PC-3 (cell line): Measurements from ENCODE around the gene CEP128. TPM values are rescaled to one million over a fixed set of nuclear protein-coding genes. Genes with fewer than 3 reads are reported as not detected.
A peak's percentile ranks its signal among the peaks of the same experiment; 100 is the strongest.

ENCODE experiments used
- ATAC-seq: fragments of 200-7000 bp; cut with Tn5 transposase; 2 replicates; pipeline ENCODE4 v1.9.1; 2020; ENCODE audit warnings: mild to moderate bottlenecking, moderate library complexity
- BruUV-seq: library from RNA; stranded (reverse); fragments of 400-500 nt; replicated peaks from 2 replicates; lab custom pipeline; 2021; lab: Mats Ljungman, UMichigan
- CTCF ChIA-PET: fragments of 300-600 bp; sonication (Branson Sonifier 250); formaldehyde crosslinking; loops from one replicate; lab custom pipeline; 2022; ENCODE audit warnings: antibody characterized with exemption; lab: Charles Lee
- POLR2A ChIA-PET: fragments of 300-600 bp; sonication (Branson Sonifier 250); formaldehyde crosslinking; loops from one replicate; lab custom pipeline; 2022; ENCODE audit warnings: antibody characterized with exemption; ENCODE audit not compliant: unreplicated experiment; lab: Charles Lee
- DNase-seq: peaks from one replicate; pipeline ENCODE4 v3.0.0-alpha.2; 2015
- H2AFZ ChIP-seq: fragments of 300-600 bp; sonication (generic); 2 replicates; pipeline ENCODE4 v1.6.0; 2016; ENCODE audit warnings: antibody characterized with exemption, low read length
- H3F3A ChIP-seq: fragments of 300-600 bp; sonication (generic); one replicate; pipeline ENCODE4 v1.6.0; 2017; ENCODE audit warnings: antibody characterized with exemption, low read length, control low read depth, mild to moderate bottlenecking; ENCODE audit not compliant: unreplicated experiment
- H3K27ac ChIP-seq: fragments of 300-600 bp; sonication (generic); 2 replicates; pipeline ENCODE4 v1.5.1; 2016; ENCODE audit warnings: mild to moderate bottlenecking, low read length
- H3K27me3 ChIP-seq: fragments of 300-600 bp; sonication (generic); 2 replicates; pipeline ENCODE4 v1.6.1; 2016; ENCODE audit warnings: low read length, mixed read lengths
- H3K36me3 ChIP-seq: fragments of 300-600 bp; sonication (generic); 2 replicates; pipeline ENCODE4 v1.6.1; 2016; ENCODE audit warnings: low read depth, mixed run types, low read length, mixed read lengths
- H3K4me1 ChIP-seq: fragments of 300-600 bp; sonication (generic); 2 replicates; pipeline ENCODE4 v1.5.1; 2016; ENCODE audit warnings: low read length; ENCODE audit not compliant: insufficient read depth
- H3K4me2 ChIP-seq: fragments of 300-600 bp; sonication (generic); 2 replicates; pipeline ENCODE4 v1.6.0; 2016; ENCODE audit warnings: low read length
- H3K4me3 ChIP-seq: fragments of 300-600 bp; sonication (generic); 2 replicates; pipeline ENCODE4 v1.5.1; 2016; ENCODE audit warnings: mild to moderate bottlenecking, low read length, mixed read lengths
- H3K79me2 ChIP-seq: fragments of 300-600 bp; sonication (generic); 2 replicates; pipeline ENCODE4 v1.6.1; 2017; ENCODE audit warnings: low read length, mixed read lengths
- H3K9ac ChIP-seq: fragments of 300-600 bp; sonication (generic); 2 replicates; pipeline ENCODE4 v1.6.0; 2016; ENCODE audit warnings: mild to moderate bottlenecking, low read length
- H3K9me2 ChIP-seq: fragments of 300-600 bp; sonication (generic); replicated peaks from 2 replicates; pipeline ENCODE4 v1.6.1; 2016; ENCODE audit warnings: mixed run types, low read length, mixed read lengths
- H3K9me3 ChIP-seq: fragments of 300-600 bp; sonication (generic); 2 replicates; pipeline ENCODE4 v1.6.1; 2016; ENCODE audit warnings: low read length, mixed read lengths
- H4K20me1 ChIP-seq: fragments of 300-600 bp; sonication (generic); 2 replicates; pipeline ENCODE4 v1.6.1; 2016; ENCODE audit warnings: low read length, mixed read lengths
- EZH2 ChIP-seq: fragments of 300-600 bp; sonication (generic); IDR thresholded peaks from one replicate; pipeline ENCODE4 v1.6.1; 2017; ENCODE audit warnings: antibody characterized with exemption, mild to moderate bottlenecking, low read length; ENCODE audit not compliant: unreplicated experiment
- EZH2phosphoT487 ChIP-seq: fragments of 300-600 bp; sonication (generic); IDR thresholded peaks from 2 replicates; pipeline ENCODE4 v1.6.1; 2018; ENCODE audit warnings: mild to moderate bottlenecking, antibody characterized with exemption, low read length, borderline replicate concordance
- intact Hi-C: fragments of 100-400 bp; cut with micrococcal nuclease; formaldehyde crosslinking; loops from 2 replicates; pipeline ENCODE4 v1.9.0; 2023
- total RNA-seq: library from RNA; depleted of rRNA; stranded (reverse); fragments of >200 nt; gene quantifications from 2 replicates; pipeline ENCODE4 v1.2.3, GENCODE V29; 2014
- TF ChIP-seq, protein P1 (sequence below): fragments of 300-600 bp; sonication (generic); conservative IDR thresholded peaks from 2 replicates; pipeline ENCODE4 v1.5.1; 2017; ENCODE audit warnings: antibody characterized with exemption, low read depth, mild to moderate bottlenecking, low read length

Gene CEP128
- total RNA-seq, 1 experiment from 2014 or later = 11.6 TPM

DNA sequence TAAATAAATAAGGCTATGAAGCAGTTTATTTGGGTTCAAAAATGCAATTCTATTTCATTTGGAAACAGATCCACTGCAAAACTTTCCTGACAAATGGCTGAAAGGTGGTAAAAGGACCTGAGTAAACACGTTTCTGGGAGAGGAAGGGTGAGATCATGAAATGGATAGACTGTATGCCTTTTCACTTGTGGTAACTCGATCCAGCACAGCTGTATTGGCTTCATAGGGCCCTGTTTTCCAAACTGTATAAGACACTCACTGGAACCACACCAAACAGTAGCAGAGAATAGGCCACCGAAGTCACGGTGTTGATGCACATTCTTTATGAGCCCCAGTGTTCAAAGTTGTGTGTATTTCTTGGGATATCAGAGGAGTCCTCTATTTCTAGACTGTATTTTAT is 405.1 kb downstream of the CEP128 start:
- ATAC-seq = peak; percentile 41; the same call in 1 of the 2 replicates
- Histone ChIP-seq H3K4me2 (no peak overlapping the region), H3K79me2 (no peaks in the 10 kb centered on the region), H3K9ac (no peak overlapping the region), H4K20me1 (no peaks in the 10 kb centered on the region), H3K4me1 (peaks cover 21% of the 10 kb centered on the region; the same call in 1 of the 2 replicates), H3K9me2 (no peaks in the 10 kb centered on the region), H3F3A (peaks cover 3% of the 10 kb centered on the region), H3K9me3 (no peaks in the 10 kb centered on the region; the same call in 1 of the 2 replicates), H3K27ac (no peak overlapping the region), H3K4me3 (no peak overlapping the region), H3K27me3 (no peaks in the 10 kb centered on the region), H2AFZ (no peak overlapping the region), H3K36me3 (no peaks in the 10 kb centered on the region; the same call in 1 of the 2 replicates)
- ChIA-PET POLR2A (no interaction called here), CTCF (no interaction called here)
- no TSS peak for BruUV-seq
- TF ChIP-seq EZH2phosphoT487 (no peak), EZH2 (no peak)
- intact Hi-C loops = no loop called here
- DNase-seq = peak; percentile 25

DNA sequence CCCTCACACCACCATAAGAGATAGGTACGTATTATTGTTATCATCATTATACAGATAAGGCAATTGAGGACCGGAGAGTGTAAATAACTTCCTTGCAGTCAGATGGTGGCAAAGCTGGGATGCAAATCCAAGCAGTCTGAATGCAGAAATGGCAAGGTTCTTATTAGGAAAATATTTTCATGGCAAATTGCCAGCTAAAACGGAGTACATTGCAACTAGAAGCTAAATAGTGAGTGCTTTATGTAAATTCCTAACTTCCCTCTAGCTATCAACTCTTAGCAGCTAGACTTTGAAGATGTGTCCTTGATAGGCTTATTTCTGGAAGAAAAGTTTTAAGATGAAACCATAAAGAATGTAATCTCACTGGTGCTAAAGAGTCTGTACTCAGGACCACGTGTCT is 406.4 kb downstream of the CEP128 start:
- H3K4me3 ChIP-seq = no peak overlapping the region
- peaks cover 21% of the 10 kb centered on the region; the same call in 1 of the 2 replicates for H3K4me1 ChIP-seq
- no peaks in the 10 kb centered on the region for H3K79me2 ChIP-seq
- ChIA-PET POLR2A (no interaction called here), CTCF (no interaction called here)
- DNase-seq = no peak
- H3K9me2 ChIP-seq = no peaks in the 10 kb centered on the region
- peaks cover 3% of the 10 kb centered on the region for H3F3A ChIP-seq
- intact Hi-C loops = no loop called here
- no peak overlapping the region for H3K27ac ChIP-seq
- TF ChIP-seq EZH2phosphoT487 (no peak), EZH2 (no peak)
- TF ChIP-seq, protein P1, sequence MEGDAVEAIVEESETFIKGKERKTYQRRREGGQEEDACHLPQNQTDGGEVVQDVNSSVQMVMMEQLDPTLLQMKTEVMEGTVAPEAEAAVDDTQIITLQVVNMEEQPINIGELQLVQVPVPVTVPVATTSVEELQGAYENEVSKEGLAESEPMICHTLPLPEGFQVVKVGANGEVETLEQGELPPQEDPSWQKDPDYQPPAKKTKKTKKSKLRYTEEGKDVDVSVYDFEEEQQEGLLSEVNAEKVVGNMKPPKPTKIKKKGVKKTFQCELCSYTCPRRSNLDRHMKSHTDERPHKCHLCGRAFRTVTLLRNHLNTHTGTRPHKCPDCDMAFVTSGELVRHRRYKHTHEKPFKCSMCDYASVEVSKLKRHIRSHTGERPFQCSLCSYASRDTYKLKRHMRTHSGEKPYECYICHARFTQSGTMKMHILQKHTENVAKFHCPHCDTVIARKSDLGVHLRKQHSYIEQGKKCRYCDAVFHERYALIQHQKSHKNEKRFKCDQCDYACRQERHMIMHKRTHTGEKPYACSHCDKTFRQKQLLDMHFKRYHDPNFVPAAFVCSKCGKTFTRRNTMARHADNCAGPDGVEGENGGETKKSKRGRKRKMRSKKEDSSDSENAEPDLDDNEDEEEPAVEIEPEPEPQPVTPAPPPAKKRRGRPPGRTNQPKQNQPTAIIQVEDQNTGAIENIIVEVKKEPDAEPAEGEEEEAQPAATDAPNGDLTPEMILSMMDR = no peak
- H3K9ac ChIP-seq = no peak overlapping the region
- H4K20me1 ChIP-seq = no peaks in the 10 kb centered on the region
- no peak overlapping the region for H3K4me2 ChIP-seq
- no peaks in the 10 kb centered on the region for H3K27me3 ChIP-seq
- no TSS peak for BruUV-seq
- H3K9me3 ChIP-seq = no peaks in the 10 kb centered on the region
- no peak for ATAC-seq
- H2AFZ ChIP-seq = no peak overlapping the region
- no peaks in the 10 kb centered on the region for H3K36me3 ChIP-seq

DNA sequence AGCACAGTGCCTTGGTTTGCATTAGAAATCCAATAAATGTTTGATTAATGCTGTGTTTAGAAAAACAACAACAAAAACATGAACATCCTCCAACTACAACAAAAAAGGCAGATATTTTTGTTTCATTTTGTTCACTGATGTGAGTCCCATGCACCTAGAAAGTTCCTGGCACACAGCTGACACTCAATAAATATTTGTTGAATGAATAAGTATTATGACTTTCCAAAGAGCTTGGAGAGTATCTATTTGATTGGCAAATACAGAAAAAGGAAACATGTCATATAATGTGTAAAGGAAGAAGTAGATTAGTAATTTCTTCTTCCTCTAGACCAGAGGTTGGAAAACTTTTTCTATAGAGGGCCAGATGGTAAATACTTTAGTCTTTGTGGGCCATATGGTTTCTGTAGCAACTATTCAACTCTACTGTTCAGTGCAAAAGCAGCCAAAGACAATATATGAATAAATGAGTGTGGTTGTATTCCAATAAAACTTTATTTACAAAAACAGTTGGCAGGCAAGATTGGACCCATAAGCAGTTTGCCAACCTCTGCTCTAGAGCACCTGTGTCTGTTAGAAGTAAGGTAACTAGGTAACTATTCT is 417.9 kb downstream of the CEP128 start:
- peak overlapping the region; percentile 20; the same call in 1 of the 2 replicates for H3K4me3 ChIP-seq
- peak; percentile 86 for ATAC-seq
- POLR2A ChIA-PET = no interaction called here

More for the DNA sequence above, 417.9 kb downstream of the CEP128 start:
- H3K79me2 ChIP-seq = no peaks in the 10 kb centered on the region
- no peaks in the 10 kb centered on the region for H4K20me1 ChIP-seq
- CTCF ChIA-PET = interaction anchor here (0.6 to 1.0 kb wide), 4 partner anchors 15 to 656 kb away, joined by 3 to 4 read pairs (median 4); no protein-coding TSS in a partner anchor
- peaks cover 30% of the 10 kb centered on the region for H3K4me1 ChIP-seq
- no TSS peak for BruUV-seq
- DNase-seq = peak; percentile 87
- H2AFZ ChIP-seq = no peak overlapping the region
- H3K9me3 ChIP-seq = no peaks in the 10 kb centered on the region
- 0 out of 2 replicates have a peak, but pooled peaks cover 4% of the 10 kb centered on the region for H3K36me3 ChIP-seq
- H3K9me2 ChIP-seq = no peaks in the 10 kb centered on the region
- intact Hi-C loops = loop anchor here (1.0 to 2.0 kb wide), 4 partner anchors 47 to 467 kb away; no protein-coding TSS in a partner anchor
- H3F3A ChIP-seq = peaks cover 9% of the 10 kb centered on the region
- no peak for TF ChIP-seq EZH2
- no peak for TF ChIP-seq EZH2phosphoT487
- TF ChIP-seq, protein P1 = no peak
- peak overlapping the region; percentile 10; the same call in 1 of the 2 replicates for H3K9ac ChIP-seq
- peak overlapping the region; percentile 63 for H3K4me2 ChIP-seq
- peak overlapping the region; percentile 76 for H3K27ac ChIP-seq
- H3K27me3 ChIP-seq = no peaks in the 10 kb centered on the region
